ENCODE results near the gene PML.
"Not testable (repeated sequence)": the region's sequence is repeated elsewhere in the genome, so short reads cannot be mapped to it uniquely, and the experiment has no call there.

Gene PML

GRCh38 chr15:73959801-73960200, 34.7 kb upstream of the PML start:
- no peak for DNase-seq

GRCh38 chr15:73960472-73961070, 33.9 kb upstream of the PML start:
- not testable (repeated sequence) for DNase-seq

- no peak for DNase-seq
Observed at GRCh38 chr15:73962433-73962832, 32.1 kb upstream of the PML start.

GRCh38 chr15:73964736-73965093, 29.8 kb upstream of the PML start:
- DNase-seq = peak; percentile 77

GRCh38 chr15:73965094-73965757, 29.3 kb upstream of the PML start:
- no peak for DNase-seq

GRCh38 chr15:73965758-73966113, 28.8 kb upstream of the PML start:
- no peak for DNase-seq

GRCh38 chr15:73968461-73968860, 26.1 kb upstream of the PML start:
- no peak for DNase-seq

- DNase-seq = no peak
Observed at GRCh38 chr15:73969151-73969759, 25.3 kb upstream of the PML start.

- DNase-seq = peak; percentile 68
Observed at GRCh38 chr15:73972984-73973682, 21.4 kb upstream of the PML start.

- DNase-seq = not testable (repeated sequence)
Observed at GRCh38 chr15:73973683-73974200, 20.8 kb upstream of the PML start.

GRCh38 chr15:73975440-73976125, 18.9 kb upstream of the PML start:
- DNase-seq = peak; percentile 31

- DNase-seq = no peak
Observed at GRCh38 chr15:73978896-73979295, 15.6 kb upstream of the PML start.

GRCh38 chr15:73979636-73980035, 14.9 kb upstream of the PML start:
- no peak for DNase-seq

- DNase-seq = no peak
Observed at GRCh38 chr15:73981761-73982221, 12.7 kb upstream of the PML start.

- DNase-seq = no peak
Observed at GRCh38 chr15:73982222-73982962, 12.1 kb upstream of the PML start.

GRCh38 chr15:73983211-73983727, 11.2 kb upstream of the PML start:
- DNase-seq = no peak

GRCh38 chr15:73983773-73984172, 10.7 kb upstream of the PML start:
- DNase-seq = no peak

- DNase-seq = no peak
Observed at GRCh38 chr15:73984208-73984979, 10.1 kb upstream of the PML start.

- DNase-seq = no peak
Observed at GRCh38 chr15:73985101-73985873, 9.2 kb upstream of the PML start.

GRCh38 chr15:73986055-73986775, 8.3 kb upstream of the PML start:
- DNase-seq = no peak

All from activated effector memory CD4-positive, alpha-beta T cell treated with Interleukin-2 at 50 U/mL for 16 hours (primary cell).